ENCODE results near the gene HNRNPA2B1. TPM values are rescaled to one million over a fixed set of nuclear protein-coding genes. Genes with fewer than 3 reads are reported as not detected.

Gene HNRNPA2B1
- total RNA-seq, 3 donors from 2014 or later (not counting 1 experiment from before 2014, with no cell fraction given), result 473 to 627 (median 585) TPM

GRCh38 chr7:26188957-26189541, 11.5 kb downstream of the HNRNPA2B1 start:
- H3K36me3 Mint-ChIP-seq, result peaks cover 40% of the 10 kb centered on the region
- TF ChIP-seq, protein P1, sequence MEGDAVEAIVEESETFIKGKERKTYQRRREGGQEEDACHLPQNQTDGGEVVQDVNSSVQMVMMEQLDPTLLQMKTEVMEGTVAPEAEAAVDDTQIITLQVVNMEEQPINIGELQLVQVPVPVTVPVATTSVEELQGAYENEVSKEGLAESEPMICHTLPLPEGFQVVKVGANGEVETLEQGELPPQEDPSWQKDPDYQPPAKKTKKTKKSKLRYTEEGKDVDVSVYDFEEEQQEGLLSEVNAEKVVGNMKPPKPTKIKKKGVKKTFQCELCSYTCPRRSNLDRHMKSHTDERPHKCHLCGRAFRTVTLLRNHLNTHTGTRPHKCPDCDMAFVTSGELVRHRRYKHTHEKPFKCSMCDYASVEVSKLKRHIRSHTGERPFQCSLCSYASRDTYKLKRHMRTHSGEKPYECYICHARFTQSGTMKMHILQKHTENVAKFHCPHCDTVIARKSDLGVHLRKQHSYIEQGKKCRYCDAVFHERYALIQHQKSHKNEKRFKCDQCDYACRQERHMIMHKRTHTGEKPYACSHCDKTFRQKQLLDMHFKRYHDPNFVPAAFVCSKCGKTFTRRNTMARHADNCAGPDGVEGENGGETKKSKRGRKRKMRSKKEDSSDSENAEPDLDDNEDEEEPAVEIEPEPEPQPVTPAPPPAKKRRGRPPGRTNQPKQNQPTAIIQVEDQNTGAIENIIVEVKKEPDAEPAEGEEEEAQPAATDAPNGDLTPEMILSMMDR (IDR thresholded peaks at IDR 0.05), result no peak
- Histone ChIP-seq H3K27ac (ENCODE audit: low read length) (peak overlapping the region; percentile 12), H3K9me3 (ENCODE audit: control insufficient read depth, insufficient read depth, low read length) (no peaks in the 10 kb centered on the region), H3K27me3 (ENCODE audit: control insufficient read depth, insufficient read depth, low read length) (no peaks in the 10 kb centered on the region), H3K36me3 (ENCODE audit: control insufficient read depth, insufficient read depth, low read length) (peaks cover 67% of the 10 kb centered on the region), H3K4me3 (ENCODE audit: low read length) (no peak overlapping the region), H3K4me1 (ENCODE audit: control insufficient read depth, insufficient read depth, low read length) (peaks cover 7% of the 10 kb centered on the region)
- H3K27me3 Mint-ChIP-seq (ENCODE audit: low read depth in 2 of 2), result no peaks in the 10 kb centered on the region
- 93% methylated on average over 2 of the region's 3 CpGs for WGBS (ENCODE audit: insufficient coverage)
- ATAC-seq, result no peak
- DNase-seq, result peak in 1 of 2 donors; percentile 27
- no peaks in the 10 kb centered on the region for H3K9me3 Mint-ChIP-seq
- H3K4me3 Mint-ChIP-seq, result peak overlapping the region; percentile 7
- peak overlapping the region; percentile 100 for H3K27ac Mint-ChIP-seq
- H3K4me1 Mint-ChIP-seq, result peaks cover 92 to 93% of the 10 kb centered on the region in 2 donors
- intact Hi-C loops (cut with micrococcal nuclease), result loop anchor here (1.0 kb wide), 1 partner anchor 8 kb away; no protein-coding TSS in a partner anchor

- peak in 1 of 2 donors; percentile 43 for DNase-seq
- Mint-ChIP-seq H3K27me3 (ENCODE audit: low read depth in 2 of 2) (no peaks in the 10 kb centered on the region), H3K9me3 (no peaks in the 10 kb centered on the region), H3K36me3 (peaks cover 34% of the 10 kb centered on the region), H3K4me1 (peaks cover 92% of the 10 kb centered on the region in 2 donors), H3K27ac (peak overlapping the region; percentile 100), H3K4me3 (peak overlapping the region; percentile 22)
- peak in 1 of 3 donors; percentile 3 for ATAC-seq
- intact Hi-C loops (cut with micrococcal nuclease), result no loop called here
- 94% methylated on average over 9 of the region's 9 CpGs for WGBS (ENCODE audit: insufficient coverage)
- Histone ChIP-seq H3K9me3 (ENCODE audit: control insufficient read depth, insufficient read depth, low read length) (no peaks in the 10 kb centered on the region), H3K27me3 (ENCODE audit: control insufficient read depth, insufficient read depth, low read length) (no peaks in the 10 kb centered on the region), H3K27ac (ENCODE audit: low read length) (peak overlapping the region; percentile 8), H3K4me3 (ENCODE audit: low read length) (no peak overlapping the region), H3K4me1 (ENCODE audit: control insufficient read depth, insufficient read depth, low read length) (peaks cover 1% of the 10 kb centered on the region), H3K36me3 (ENCODE audit: control insufficient read depth, insufficient read depth, low read length) (peaks cover 61% of the 10 kb centered on the region)
- TF ChIP-seq, protein P1 (IDR thresholded peaks at IDR 0.05), result no peak
Measured at GRCh38 chr7:26188206-26188956, 12.2 kb downstream of the HNRNPA2B1 start.

- H3K4me3 Mint-ChIP-seq, result peak overlapping the region; percentile 19
- peak in 1 of 2 donors; percentile 34 for DNase-seq
Measured at GRCh38 chr7:26187380-26188205, 13.0 kb downstream of the HNRNPA2B1 start.

More at GRCh38 chr7:26187380-26188205, 13.0 kb downstream of the HNRNPA2B1 start:
- Histone ChIP-seq H3K4me1 (ENCODE audit: control insufficient read depth, insufficient read depth, low read length) (peaks cover 3% of the 10 kb centered on the region), H3K27ac (ENCODE audit: low read length) (no peak overlapping the region), H3K4me3 (ENCODE audit: low read length) (no peak overlapping the region), H3K27me3 (ENCODE audit: control insufficient read depth, insufficient read depth, low read length) (no peaks in the 10 kb centered on the region), H3K36me3 (ENCODE audit: control insufficient read depth, insufficient read depth, low read length) (peaks cover 53% of the 10 kb centered on the region), H3K9me3 (ENCODE audit: control insufficient read depth, insufficient read depth, low read length) (no peaks in the 10 kb centered on the region)
- WGBS (ENCODE audit: insufficient coverage), result 78% methylated on average over 10 of the region's 11 CpGs
- Mint-ChIP-seq H3K4me1 (peaks cover 84% of the 10 kb centered on the region in 2 donors), H3K36me3 (peaks cover 26% of the 10 kb centered on the region), H3K9me3 (no peaks in the 10 kb centered on the region), H3K27me3 (ENCODE audit: low read depth in 2 of 2) (no peaks in the 10 kb centered on the region), H3K27ac (peak overlapping the region; percentile 100)
- TF ChIP-seq, protein P1 (IDR thresholded peaks at IDR 0.05), result no peak
- peak in 2 of 3 donors; percentile 6 to 19 for ATAC-seq
- intact Hi-C loops (cut with micrococcal nuclease), result no loop called here
